Activated CD8-positive, alpha-beta memory T cell treated with anti-CD3 and anti-CD28 coated beads, Interleukin-2, amount 50 U/mL, for 24 hours (primary cell): Measurements from ENCODE around the gene PELI3.
"Not testable (repeated sequence)": the region's sequence is repeated elsewhere in the genome, so short reads cannot be mapped to it uniquely, and the experiment has no call there.

Experiments
- DNase-seq: peaks from one replicate; pipeline ENCODE4 v3.0.0-alpha.2; 2020; ENCODE audit errors: extremely low read depth

PELI3 gene

DNA sequence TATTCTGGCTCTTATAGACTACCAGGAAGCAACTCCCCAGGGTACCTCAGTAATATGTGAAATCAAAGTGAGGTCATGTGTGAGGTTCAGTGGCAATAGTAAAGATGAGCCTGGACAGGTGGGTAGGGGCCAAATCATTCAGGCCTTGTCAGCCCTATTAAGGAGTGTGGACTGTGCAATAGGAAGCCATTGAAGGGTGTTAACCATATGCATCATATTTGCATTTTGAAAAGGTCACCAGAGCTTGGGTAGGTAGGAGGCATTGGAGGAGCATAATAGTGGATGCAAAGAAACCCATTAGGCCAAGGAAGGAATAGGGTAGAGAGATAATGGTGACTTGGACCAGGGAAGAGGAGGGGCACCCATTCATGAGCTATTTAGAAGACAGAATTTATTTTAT lies 19.7 kb upstream of the PELI3 start:
- DNase-seq, result no peak

DNA sequence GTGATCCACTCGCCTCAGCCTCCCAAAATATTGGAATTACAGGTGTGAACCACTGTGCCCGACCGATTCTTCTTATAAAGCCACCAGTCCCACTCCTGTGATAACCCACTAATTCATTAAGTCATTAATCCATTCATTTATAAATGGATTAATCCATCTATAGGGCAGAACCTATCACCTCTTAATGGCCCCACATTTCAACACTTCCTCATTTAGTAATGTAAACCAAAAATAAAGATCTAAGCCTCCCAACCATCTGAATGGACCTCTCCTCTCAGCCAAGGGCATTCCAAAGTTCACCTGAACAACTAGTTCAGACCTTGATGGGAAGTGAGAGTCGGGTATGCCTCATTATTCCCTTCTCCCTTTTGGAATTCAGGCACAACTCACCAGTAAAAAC lies 18.2 kb upstream of the PELI3 start:
- DNase-seq, result no peak

DNA sequence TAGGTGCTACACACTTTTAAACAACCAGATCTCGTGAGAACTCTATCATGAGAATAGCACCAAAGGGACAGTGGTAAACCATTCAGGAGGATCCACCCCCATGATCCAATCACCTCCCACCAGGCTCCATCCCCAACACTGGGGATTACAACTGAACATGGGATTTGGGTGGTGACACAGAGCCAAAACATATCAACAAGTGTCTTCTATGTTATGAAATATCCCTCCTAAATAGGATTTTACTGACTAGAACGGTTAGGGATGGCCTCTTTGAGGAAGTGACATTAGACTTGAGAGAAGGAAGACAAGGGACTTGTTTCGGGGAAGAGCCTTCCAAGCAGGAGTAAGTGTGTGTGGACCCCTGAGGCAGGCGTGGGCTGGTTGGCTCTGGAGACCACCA lies 16.1 kb upstream of the PELI3 start:
- no peak for DNase-seq

GRCh38 chr11:66451663-66452062 lies 15.0 kb upstream of the PELI3 start:
- DNase-seq, result no peak

DNA sequence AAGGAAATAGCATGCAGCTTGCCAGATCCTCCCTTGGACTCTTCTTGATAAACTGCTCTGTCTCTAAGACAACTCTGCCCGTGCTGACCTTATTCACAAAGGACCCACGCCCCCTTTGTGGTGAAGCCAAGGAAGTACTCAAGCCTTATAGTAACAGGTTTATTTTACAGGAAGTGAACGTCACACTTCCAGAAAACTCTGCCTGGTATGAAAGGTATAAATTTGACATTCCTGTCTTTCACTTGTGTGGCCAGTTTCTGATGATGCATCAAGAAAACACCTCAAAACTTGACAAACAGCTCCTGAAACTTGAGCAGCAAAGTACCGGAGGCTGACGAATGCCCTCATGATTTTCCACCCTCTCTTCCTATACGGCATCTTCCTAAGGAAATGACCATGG lies 12.5 kb upstream of the PELI3 start:
- DNase-seq, result no peak

- no peak for DNase-seq
Observed at GRCh38 chr11:66454828-66455227, 11.9 kb upstream of the PELI3 start.

- no peak for DNase-seq
Observed at GRCh38 chr11:66457826-66458225, 8.9 kb upstream of the PELI3 start.

- DNase-seq, result no peak
Observed at GRCh38 chr11:66459138-66459778, 7.4 kb upstream of the PELI3 start.

DNA sequence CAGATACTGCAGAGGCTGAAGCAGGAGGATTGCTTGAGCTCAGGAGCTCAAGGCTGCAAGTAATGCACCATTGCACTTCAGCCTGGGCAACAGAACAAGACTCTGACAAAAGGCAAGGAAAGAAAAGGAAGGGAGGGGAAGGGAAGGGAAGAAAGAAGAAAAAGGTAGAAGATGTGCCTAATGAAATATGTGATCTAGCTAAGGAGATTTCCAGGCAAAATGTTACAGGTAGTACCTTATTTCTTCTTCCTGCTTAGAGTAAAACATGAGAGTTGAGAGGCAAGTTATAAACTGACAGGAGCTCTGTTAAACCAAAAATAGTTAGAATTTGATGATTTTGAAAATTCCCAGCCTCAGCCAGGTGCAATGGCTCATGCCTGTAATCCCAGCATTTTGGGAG lies 4.7 kb upstream of the PELI3 start:
- DNase-seq, result no peak

- no peak for DNase-seq
Observed at GRCh38 chr11:66462911-66463310, 3.8 kb upstream of the PELI3 start.

DNA sequence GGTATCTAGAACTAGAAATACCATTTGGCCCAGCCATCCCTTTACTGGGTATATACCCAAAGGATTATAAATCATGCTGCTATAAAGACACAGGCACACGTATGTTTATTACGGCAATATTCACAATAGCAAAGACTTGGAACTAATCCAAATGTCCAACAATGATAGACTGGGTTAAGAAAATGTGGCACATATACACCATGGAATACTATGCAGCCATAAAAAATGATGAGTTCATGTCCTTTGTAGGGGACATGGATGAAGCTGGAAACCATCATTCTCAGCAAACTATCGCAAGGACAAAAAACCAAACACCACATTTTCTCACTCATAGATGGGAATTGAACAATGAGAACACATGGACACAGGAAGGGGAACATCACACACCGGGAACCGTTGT lies 2.6 kb upstream of the PELI3 start:
- not testable (repeated sequence) for DNase-seq

- DNase-seq, result no peak
Observed at GRCh38 chr11:66464916-66465315, 1.8 kb upstream of the PELI3 start.

GRCh38 chr11:66465373-66466224 lies 1.1 kb upstream of the PELI3 start:
- DNase-seq, result no peak

- no peak for DNase-seq
Observed at GRCh38 chr11:66467034-66467659, 442 bp downstream of the PELI3 start.

GRCh38 chr11:66467756-66468155 lies 1.1 kb downstream of the PELI3 start:
- no peak for DNase-seq

GRCh38 chr11:66468691-66469090 lies 2.0 kb downstream of the PELI3 start:
- DNase-seq, result no peak

DNA sequence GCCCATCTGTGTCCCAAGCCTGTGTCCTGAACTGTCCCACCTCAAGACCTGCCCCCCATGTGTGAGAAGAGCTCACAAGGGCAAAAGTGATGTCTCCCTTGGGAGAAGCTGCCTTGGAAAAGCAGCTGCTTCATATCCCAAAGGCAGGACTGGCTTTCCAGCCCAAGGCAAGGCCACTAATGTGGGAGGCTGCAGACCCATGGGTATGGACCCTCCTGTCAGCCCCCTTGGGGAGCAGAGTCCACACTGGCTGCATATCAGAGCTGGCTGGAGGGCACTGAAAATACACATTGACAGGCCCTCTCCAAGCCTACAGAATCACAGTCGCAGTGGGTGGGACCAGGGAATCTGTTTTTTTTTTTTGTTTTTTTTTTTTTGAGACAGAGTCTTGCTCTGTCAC lies 2.7 kb downstream of the PELI3 start:
- DNase-seq, result no peak

- DNase-seq, result no peak
Observed at GRCh38 chr11:66470015-66470414, 3.3 kb downstream of the PELI3 start.

DNA sequence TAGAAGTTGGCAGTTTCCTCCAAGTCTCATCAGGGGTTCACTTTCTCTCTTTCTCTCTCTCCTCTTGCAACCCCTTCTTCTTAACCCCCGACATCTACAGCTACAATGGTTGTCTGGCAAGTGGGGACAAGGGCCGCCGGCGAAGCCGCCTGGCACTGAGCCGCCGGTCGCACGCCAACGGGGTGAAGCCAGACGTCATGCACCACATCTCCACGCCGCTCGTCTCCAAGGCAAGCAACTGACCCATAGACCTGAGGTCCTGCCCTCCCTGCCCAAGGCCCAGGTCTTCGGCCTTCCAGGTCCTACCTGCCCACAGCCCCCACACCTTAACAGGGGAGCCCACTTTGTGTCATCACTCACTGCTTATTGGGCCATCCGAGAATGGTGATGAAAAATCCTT lies 4.4 kb downstream of the PELI3 start:
- DNase-seq, result no peak

DNA sequence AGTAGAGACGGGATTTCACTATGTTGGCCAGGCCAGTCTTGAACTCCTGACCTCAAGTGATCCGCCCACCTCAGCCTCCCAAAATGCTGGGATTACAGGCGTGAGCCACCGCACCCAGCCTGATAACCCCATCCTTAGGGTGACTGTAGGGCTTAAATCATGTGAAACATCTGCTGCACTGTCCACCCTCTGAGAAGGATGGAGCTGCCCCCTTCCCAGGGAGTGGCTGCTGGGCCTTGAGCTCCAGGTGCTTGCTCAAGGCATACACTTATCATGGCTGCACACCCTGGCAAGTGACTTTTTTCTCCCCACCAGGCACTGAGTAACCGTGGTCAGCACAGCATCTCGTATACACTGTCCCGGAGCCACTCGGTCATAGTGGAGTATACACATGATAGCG lies 5.3 kb downstream of the PELI3 start:
- no peak for DNase-seq

DNA sequence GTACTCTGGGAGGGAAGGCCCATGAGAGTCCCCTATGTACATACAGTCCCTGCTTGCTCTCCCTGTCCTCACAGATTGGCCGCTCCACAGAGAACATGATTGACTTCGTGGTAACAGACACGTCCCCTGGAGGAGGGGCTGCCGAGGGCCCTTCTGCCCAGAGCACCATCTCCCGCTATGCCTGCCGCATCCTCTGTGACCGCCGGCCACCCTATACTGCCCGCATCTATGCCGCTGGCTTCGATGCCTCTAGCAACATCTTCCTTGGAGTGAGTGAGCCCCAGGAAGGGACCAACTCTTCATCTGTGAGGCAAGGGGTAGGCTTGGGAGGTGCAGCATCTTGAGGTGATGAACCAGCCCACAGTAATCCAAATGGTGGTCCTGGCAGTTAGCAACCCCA lies 6.5 kb downstream of the PELI3 start:
- DNase-seq, result no peak

DNA sequence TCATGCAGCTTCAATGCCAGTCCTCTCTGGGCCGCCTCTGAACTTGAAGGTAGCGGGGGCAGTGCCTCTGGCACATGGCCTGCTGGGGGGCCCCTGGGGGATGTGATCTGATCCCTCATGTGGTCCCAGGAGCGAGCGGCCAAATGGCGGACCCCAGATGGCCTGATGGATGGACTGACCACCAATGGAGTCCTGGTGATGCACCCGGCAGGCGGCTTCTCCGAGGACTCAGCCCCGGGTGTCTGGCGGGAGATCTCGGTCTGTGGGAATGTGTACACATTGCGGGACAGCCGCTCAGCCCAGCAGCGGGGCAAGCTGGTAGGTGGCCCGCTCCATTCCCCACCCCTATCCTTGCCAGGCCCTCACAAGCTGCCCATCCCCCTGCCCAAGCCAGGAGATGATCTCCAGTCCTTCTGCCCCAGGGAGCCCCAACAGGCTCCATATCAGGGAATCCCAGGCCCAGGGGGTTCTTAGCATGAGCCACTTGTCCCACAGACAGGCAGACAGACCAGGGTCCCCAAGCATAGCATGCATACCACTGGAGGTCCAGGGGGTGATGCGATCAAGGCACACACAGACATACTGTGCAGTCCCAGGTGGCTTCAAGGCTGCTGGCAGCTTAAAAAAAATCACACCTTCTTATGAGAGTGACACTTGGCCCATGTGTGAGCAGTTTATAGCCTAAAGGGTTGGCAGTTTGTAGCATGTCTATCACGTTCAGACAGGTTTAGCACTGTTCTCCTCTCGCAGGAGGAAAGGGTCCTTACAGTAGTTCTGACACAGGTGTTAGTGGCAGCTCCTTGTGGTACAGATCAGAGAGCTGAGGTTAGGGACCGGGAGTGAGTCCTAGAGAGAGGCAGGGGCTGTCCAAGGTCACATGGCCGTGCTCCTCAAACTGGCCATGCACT lies 7.2 kb downstream of the PELI3 start:
- no peak for DNase-seq
